ENCODE data around the gene DMBT1. TPM values are rescaled to one million over a fixed set of nuclear protein-coding genes. Genes with fewer than 3 reads are reported as not detected.

The DMBT1 gene
- total and polyA plus RNA-seq, 2 of the 4 experiments (the other 2 are of a cell fraction), result under 0.01 TPM; not detected in 1

- no peak overlapping the region for H3K27ac ChIP-seq (ENCODE audit: insufficient read depth, low read length)
- POLR2A ChIA-PET (ENCODE audit: unreplicated experiment), result no interaction called here
- intact Hi-C loops (cut with micrococcal nuclease) (no loop called here), in situ Hi-C loops (cut with MboI; ENCODE audit: low sequenced_read_pairs) (loop anchor here (10.0 kb wide), 1 partner anchor 227 kb away; no protein-coding TSS in a partner anchor), dilution Hi-C loops (cut with HindIII; ENCODE audit: low sequenced_read_pairs, unreplicated experiment) (no loop called here)
- H4K8ac ChIP-seq (ENCODE audit: low read depth in 2 of 2, low read length in 2 of 2), result no peak overlapping the region
- no peaks in the 10 kb centered on the region; the same call in none of the 2 replicates for H3K27me3 ChIP-seq (ENCODE audit: control insufficient read depth, insufficient read depth, low read length)
- H3K4me2 ChIP-seq (ENCODE audit: low read depth, low read length), result no peak overlapping the region
- no peak overlapping the region for H2AK9ac ChIP-seq (replicated peaks; ENCODE audit: low read depth, low read length, poor library complexity)
- no peaks in the 10 kb centered on the region for H3K79me1 ChIP-seq (ENCODE audit: low read depth in 1 of 2, low read length in 2 of 2)
- WGBS, 2 experiments (ENCODE audit: extremely low coverage in 2 of 2, insufficient read length in 1 of 2), result 75% methylated on average over 2 of the region's 3 CpGs; no CpG with 5 or more reads in 1 of the 2 experiments
- H4K91ac ChIP-seq (ENCODE audit: insufficient read depth, low read depth, low read length), result no peak overlapping the region
- no peak overlapping the region for H3K56ac ChIP-seq (ENCODE audit: extremely low read depth, insufficient read depth, low read length)
- no peak overlapping the region for H2BK5ac ChIP-seq (ENCODE audit: low read depth, low read length, poor library complexity, severe bottlenecking)
- H4K5ac ChIP-seq (ENCODE audit: low read depth, low read length), result no peak overlapping the region
- H3K14ac ChIP-seq (replicated peaks; ENCODE audit: low read depth, low read length), result no peak overlapping the region
- no peaks in the 10 kb centered on the region for H4K20me1 ChIP-seq (ENCODE audit: insufficient read depth, low read length)
- no TSS peak for BruUV-seq (replicated peaks)
- no peak overlapping the region for H2BK20ac ChIP-seq (ENCODE audit: low read depth, low read length)
- CTCF ChIA-PET, result no interaction called here
- no peak overlapping the region for H2BK15ac ChIP-seq (ENCODE audit: low read depth, low read length)
- no peak overlapping the region for H3K4me3 ChIP-seq (ENCODE audit: insufficient read depth, low read depth, low read length)
- no peak overlapping the region for H3K23ac ChIP-seq (ENCODE audit: low read depth, low read length)
- H2AFZ ChIP-seq (replicated peaks; ENCODE audit: low read length, poor library complexity), result no peak overlapping the region
- H3K9ac ChIP-seq (ENCODE audit: low read depth, low read length), result no peak overlapping the region
- no peak overlapping the region for H3K4ac ChIP-seq (ENCODE audit: low read depth, low read length)
- no peak for DNase-seq
- H3K4me1 ChIP-seq (ENCODE audit: control insufficient read depth, insufficient read depth, low read length), result no peaks in the 10 kb centered on the region
- H3K18ac ChIP-seq (ENCODE audit: low read depth, low read length), result no peak overlapping the region
- no peak for ATAC-seq (ENCODE audit: low read depth)
- no peaks in the 10 kb centered on the region for H3K9me1 ChIP-seq (ENCODE audit: insufficient read depth, low read length)
- no peaks in the 10 kb centered on the region for H3K9me3 ChIP-seq (ENCODE audit: control insufficient read depth, insufficient read depth, low read length)
- H3K36me3 ChIP-seq (ENCODE audit: control insufficient read depth, insufficient read depth, low read length), result no peaks in the 10 kb centered on the region
- no peak overlapping the region for H2AK5ac ChIP-seq (ENCODE audit: low read depth, low read length)
- no peak for TF ChIP-seq POLR2A (IDR thresholded peaks at IDR 0.05; ENCODE audit: low read depth, low read length)
- no peak for TF ChIP-seq RAD21 (IDR thresholded peaks at IDR 0.05; ENCODE audit: low read length)
- TF ChIP-seq MXI1 (IDR thresholded peaks at IDR 0.05; ENCODE audit: borderline replicate concordance, low read depth, low read length), result no peak
- no peak overlapping the region for H2BK120ac ChIP-seq (ENCODE audit: low read depth, low read length)
Observed at GRCh38 chr10:122571892-122572291, 11.3 kb downstream of the DMBT1 start.

Data from IMR-90 (cell line).